DND-41 (cell line): ENCODE data around the gene CIAO1.

Experiments used
- ATAC-seq: fragments of 200-7000 bp; cut with Tn5 transposase; 3 replicates; pipeline ENCODE4 v1.9.1; 2021; ENCODE audit warnings: low read depth; ENCODE audit not compliant: insufficient read depth
- DNase-seq: peaks from one replicate; pipeline ENCODE4 v3.0.0-alpha.2; 2020
- H2AFZ ChIP-seq: 2 replicates; pipeline ENCODE4 v1.6.0; 2012; ENCODE audit warnings: low read depth, low read length
- H3K27ac ChIP-seq: 2 replicates; pipeline ENCODE4 v1.5.1; 2012; ENCODE audit warnings: low read length, inconsistent platforms
- H3K27me3 ChIP-seq: fragments of 200-600 bp; sonication (generic); 2 replicates; pipeline ENCODE4 v1.6.0; 2012; ENCODE audit warnings: low read length, mild to moderate bottlenecking, inconsistent platforms; ENCODE audit not compliant: insufficient read depth, poor library complexity
- H3K36me3 ChIP-seq: 2 replicates; pipeline ENCODE4 v1.5.1; 2012; ENCODE audit warnings: low read length, inconsistent platforms; ENCODE audit not compliant: insufficient read depth
- H3K4me1 ChIP-seq: 2 replicates; pipeline ENCODE4 v1.5.1; 2012; ENCODE audit warnings: mild to moderate bottlenecking, low read length; ENCODE audit not compliant: insufficient read depth
- H3K4me2 ChIP-seq: 2 replicates; pipeline ENCODE4 v1.6.0; 2012; ENCODE audit warnings: mild to moderate bottlenecking, moderate library complexity, low read length, inconsistent platforms; ENCODE audit not compliant: insufficient read depth
- H3K4me3 ChIP-seq, 2 experiments: fragments of 200-600 bp in 1 of 2; shearing (Covaris generic) in 1 of 2; 2 replicates each; pipeline ENCODE4 v1.5.1; 2012 to 2016; ENCODE audit warnings: inconsistent platforms in 2 of 2, low read length in 2 of 2, mild to moderate bottlenecking in 2 of 2, low read depth in 1 of 2, moderate library complexity in 1 of 2
- H3K79me2 ChIP-seq: 2 replicates; pipeline ENCODE4 v1.6.0; 2012; ENCODE audit warnings: low read length, inconsistent platforms; ENCODE audit not compliant: insufficient read depth
- H3K9ac ChIP-seq: 2 replicates; pipeline ENCODE4 v1.6.0; 2012; ENCODE audit warnings: low read depth, mild to moderate bottlenecking, inconsistent platforms, low read length, moderate library complexity
- H3K9me3 ChIP-seq: 2 replicates; pipeline ENCODE4 v1.5.1; 2012; ENCODE audit warnings: low read length, moderate library complexity, mild to moderate bottlenecking, inconsistent platforms; ENCODE audit not compliant: insufficient read depth, severe bottlenecking
- H4K20me1 ChIP-seq: 2 replicates; pipeline ENCODE4 v1.6.0; 2012; ENCODE audit warnings: low read length; ENCODE audit not compliant: insufficient read depth
- EZH2 ChIP-seq: IDR thresholded peaks from 3 replicates; pipeline ENCODE4 v1.6.1; 2012; ENCODE audit warnings: borderline replicate concordance, low read depth, mild to moderate bottlenecking, moderate library complexity, low read length, inconsistent platforms; ENCODE audit not compliant: severe bottlenecking
- TF ChIP-seq, protein P1 (sequence below): IDR thresholded peaks from 2 replicates; pipeline ENCODE4 v1.5.1; 2012; ENCODE audit warnings: borderline replicate concordance, low read length, moderate library complexity, mild to moderate bottlenecking; ENCODE audit not compliant: poor library complexity, severe bottlenecking; ENCODE audit errors: extremely low read depth

Gene CIAO1

DNA sequence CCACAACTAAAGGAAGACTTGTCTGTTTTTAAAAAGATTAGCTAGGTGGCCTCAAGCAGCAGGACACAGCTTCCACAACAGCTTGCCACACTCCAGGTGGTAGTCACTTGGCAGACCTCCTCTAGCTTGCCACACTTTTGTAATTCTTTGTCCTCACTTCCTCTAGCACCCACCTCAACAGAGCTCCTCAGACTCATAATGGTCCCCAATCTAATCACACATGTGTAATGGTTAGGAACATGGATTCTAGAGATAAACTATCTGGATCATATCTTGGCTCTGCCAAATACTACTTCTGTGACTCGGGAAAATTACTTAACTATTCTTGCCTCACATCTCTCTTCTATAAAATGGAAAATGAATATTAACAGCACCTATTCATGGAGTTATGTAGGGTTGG lies 35.8 kb downstream of the CIAO1 start:
- H3K4me1 ChIP-seq = peaks cover 44% of the 10 kb centered on the region
- DNase-seq = no peak
- no peak overlapping the region for H3K27ac ChIP-seq
- peaks cover 34% of the 10 kb centered on the region; the same call in 1 of the 2 replicates for H4K20me1 ChIP-seq
- no peak overlapping the region for H3K4me3 ChIP-seq
- no peak overlapping the region for H2AFZ ChIP-seq
- H3K9ac ChIP-seq = no peak overlapping the region
- no peak for ATAC-seq
- peaks cover 77% of the 10 kb centered on the region for H3K36me3 ChIP-seq
- TF ChIP-seq, protein P1, sequence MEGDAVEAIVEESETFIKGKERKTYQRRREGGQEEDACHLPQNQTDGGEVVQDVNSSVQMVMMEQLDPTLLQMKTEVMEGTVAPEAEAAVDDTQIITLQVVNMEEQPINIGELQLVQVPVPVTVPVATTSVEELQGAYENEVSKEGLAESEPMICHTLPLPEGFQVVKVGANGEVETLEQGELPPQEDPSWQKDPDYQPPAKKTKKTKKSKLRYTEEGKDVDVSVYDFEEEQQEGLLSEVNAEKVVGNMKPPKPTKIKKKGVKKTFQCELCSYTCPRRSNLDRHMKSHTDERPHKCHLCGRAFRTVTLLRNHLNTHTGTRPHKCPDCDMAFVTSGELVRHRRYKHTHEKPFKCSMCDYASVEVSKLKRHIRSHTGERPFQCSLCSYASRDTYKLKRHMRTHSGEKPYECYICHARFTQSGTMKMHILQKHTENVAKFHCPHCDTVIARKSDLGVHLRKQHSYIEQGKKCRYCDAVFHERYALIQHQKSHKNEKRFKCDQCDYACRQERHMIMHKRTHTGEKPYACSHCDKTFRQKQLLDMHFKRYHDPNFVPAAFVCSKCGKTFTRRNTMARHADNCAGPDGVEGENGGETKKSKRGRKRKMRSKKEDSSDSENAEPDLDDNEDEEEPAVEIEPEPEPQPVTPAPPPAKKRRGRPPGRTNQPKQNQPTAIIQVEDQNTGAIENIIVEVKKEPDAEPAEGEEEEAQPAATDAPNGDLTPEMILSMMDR = no peak
- TF ChIP-seq EZH2 = no peak
- peaks cover 69% of the 10 kb centered on the region for H3K79me2 ChIP-seq
- H3K4me2 ChIP-seq = peak overlapping the region; percentile 42; the same call in 1 of the 2 replicates
- no peaks in the 10 kb centered on the region for H3K27me3 ChIP-seq
- H3K9me3 ChIP-seq = no peaks in the 10 kb centered on the region

DNA sequence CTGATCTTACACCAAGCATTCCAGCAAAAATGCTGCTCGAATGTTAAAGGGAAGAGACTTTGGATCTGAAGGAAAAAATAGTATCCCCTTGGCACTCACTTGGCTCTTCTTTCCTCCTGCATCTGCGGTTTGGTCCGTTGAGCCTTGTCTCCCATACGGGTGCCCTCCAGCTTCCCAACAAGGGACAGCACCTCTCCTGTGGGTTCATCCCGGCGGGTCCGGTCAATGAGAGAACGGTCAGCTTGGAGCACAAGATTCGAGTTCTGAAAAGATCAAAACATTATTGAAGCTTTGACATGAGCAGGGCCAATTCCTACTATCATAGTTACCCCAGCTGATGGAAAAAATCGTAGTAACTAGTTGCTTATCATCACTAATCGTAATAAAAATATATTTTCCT lies 38.6 kb downstream of the CIAO1 start:
- TF ChIP-seq, protein P1 = no peak
- no peak for TF ChIP-seq EZH2
- Histone ChIP-seq H4K20me1 (peaks cover 29% of the 10 kb centered on the region; the same call in 1 of the 2 replicates), H3K36me3 (peaks cover 50% of the 10 kb centered on the region), H3K27ac (peak overlapping the region; percentile 90), H3K79me2 (peaks cover 65% of the 10 kb centered on the region), H3K9ac (peak overlapping the region; percentile 70), H3K27me3 (no peaks in the 10 kb centered on the region), H3K4me3 (peak overlapping the region; percentile 45 to 73), H3K4me2 (peak overlapping the region; percentile 71), H3K9me3 (no peaks in the 10 kb centered on the region), H2AFZ (0 out of 2 replicates have a peak overlapping the region, but pooled peaks have one; percentile 73), H3K4me1 (peaks cover 49% of the 10 kb centered on the region)
- DNase-seq = no peak
- ATAC-seq = no peak

DNA sequence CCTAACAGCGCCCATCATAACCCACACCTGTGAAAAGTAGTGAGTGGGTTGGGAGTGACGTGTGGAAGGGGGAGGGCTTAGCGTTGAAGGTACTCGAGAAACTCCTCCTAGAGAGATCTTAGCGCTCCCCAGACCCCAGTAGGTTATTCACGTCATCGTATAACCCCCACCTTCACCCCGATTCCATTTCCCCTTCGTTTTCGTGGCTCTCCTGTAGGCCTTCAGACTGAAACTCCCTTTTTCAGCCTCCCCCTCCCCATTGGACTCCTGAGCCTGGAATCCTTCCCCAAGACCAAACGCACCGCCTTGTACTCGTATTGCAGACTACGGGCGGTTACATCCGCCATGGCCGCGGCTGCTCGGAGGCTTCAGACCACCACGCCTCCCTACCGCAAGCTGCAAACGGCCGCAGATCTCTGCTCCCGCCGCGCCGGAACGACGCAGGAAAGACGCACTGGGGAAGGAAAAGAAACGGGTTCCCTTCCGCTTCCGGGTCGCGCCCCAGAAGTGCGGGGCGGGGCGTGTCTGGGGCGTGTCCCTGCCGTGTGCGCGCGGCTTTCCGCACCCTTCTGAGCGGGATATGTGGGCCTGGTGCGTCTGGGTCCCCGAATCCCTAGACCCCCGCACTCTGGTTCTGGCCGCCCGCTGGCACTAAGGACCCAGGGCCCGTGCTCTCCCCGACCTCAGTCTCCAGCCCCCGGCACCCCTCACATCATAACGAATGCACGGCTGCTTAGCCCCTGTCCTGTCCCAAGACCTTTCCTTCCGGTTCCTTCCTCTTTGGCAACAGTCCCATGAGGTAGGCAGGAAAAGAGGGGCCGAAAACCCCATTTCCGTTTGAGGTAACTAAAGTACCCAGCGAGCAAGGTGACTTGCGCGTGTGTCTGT lies 39.3 kb downstream of the CIAO1 start, which contains the start of gene SNRNP200:
TSS of gene SNRNP200 (minus strand) at position 456 of the 888 bp plus-strand sequence. CDS start at position 347, 109 bp downstream.
- Histone ChIP-seq H3K9me3 (no peaks in the 10 kb centered on the region), H2AFZ (peak within 1 kb of the TSS; percentile 73), H3K36me3 (peaks cover 43% of the 10 kb centered on the region), H3K9ac (peak within 1 kb of the TSS; percentile 70), H3K27me3 (no peaks in the 10 kb centered on the region), H3K4me3 (peak within 1 kb of the TSS; percentile 45 to 73), H3K4me2 (peak within 1 kb of the TSS; percentile 71), H3K27ac (peak within 1 kb of the TSS; percentile 90), H3K4me1 (peaks cover 49% of the 10 kb centered on the region), H3K79me2 (peaks cover 59% of the 10 kb centered on the region), H4K20me1 (peaks cover 25% of the 10 kb centered on the region; the same call in 1 of the 2 replicates)
- peak; percentile 93 for DNase-seq
- ATAC-seq = peak; percentile 95
- no peak for TF ChIP-seq EZH2
- TF ChIP-seq, protein P1 = peak; percentile 1
